ENCODE measurements around the gene KIF3A. TPM values are rescaled to one million over a fixed set of nuclear protein-coding genes. Genes with fewer than 3 reads are reported as not detected.

The KIF3A gene
- polyA plus RNA-seq, 4 donors = 0.54 to 4.7 (median 2.7) TPM

- 82 to 86% (median 83%) methylated on average over 2 of the region's 2 CpGs for WGBS, 3 donors
- Histone ChIP-seq H3K27ac (ENCODE audit: low read depth in 1 of 3, low read length in 2 of 3) (no peak overlapping the region), H3K4me1 (ENCODE audit: control insufficient read depth in 3 of 3, insufficient read depth in 2 of 3, low read depth in 1 of 3, low read length in 2 of 3) (peaks cover 0 to 10% (median 2%) of the 10 kb centered on the region in 3 donors), H3K4me3 (ENCODE audit: low read depth in 1 of 3, low read length in 3 of 3) (no peak overlapping the region), H3K36me3 (ENCODE audit: control insufficient read depth in 3 of 3, insufficient read depth in 2 of 3, low read depth in 1 of 3, low read length in 3 of 3) (peaks cover 0 to 7% (median 0%) of the 10 kb centered on the region in 3 donors), H3K27me3 (ENCODE audit: control insufficient read depth in 3 of 3, insufficient read depth in 3 of 3, low read length in 3 of 3) (peaks cover 0 to 4% (median 0%) of the 10 kb centered on the region in 3 donors), H3K9me3 (ENCODE audit: control insufficient read depth in 2 of 2, insufficient read depth in 1 of 2, low read depth in 1 of 2, low read length in 1 of 2) (no peaks in the 10 kb centered on the region)
- FAIRE-seq (no peak), DNase-seq (no peak)
Observed at GRCh38 chr5:132733499-132734148, 3.7 kb downstream of the KIF3A start.

GRCh38 chr5:132729896-132730295 is 7.5 kb downstream of the KIF3A start:
- Histone ChIP-seq H3K4me1 (ENCODE audit: control insufficient read depth in 3 of 3, insufficient read depth in 2 of 3, low read depth in 1 of 3, low read length in 2 of 3) (no peaks in the 10 kb centered on the region), H3K27me3 (ENCODE audit: control insufficient read depth in 3 of 3, insufficient read depth in 3 of 3, low read length in 3 of 3) (no peaks in the 10 kb centered on the region), H3K9me3 (ENCODE audit: control insufficient read depth in 2 of 2, insufficient read depth in 1 of 2, low read depth in 1 of 2, low read length in 1 of 2) (no peaks in the 10 kb centered on the region), H3K27ac (ENCODE audit: low read depth in 1 of 3, low read length in 2 of 3) (no peak overlapping the region), H3K36me3 (ENCODE audit: control insufficient read depth in 3 of 3, insufficient read depth in 2 of 3, low read depth in 1 of 3, low read length in 3 of 3) (peaks cover 0 to 7% (median 0%) of the 10 kb centered on the region in 3 donors), H3K4me3 (ENCODE audit: low read depth in 1 of 3, low read length in 3 of 3) (no peak overlapping the region)
- DNase-seq (no peak), FAIRE-seq (no peak)
- 95 to 96% (median 96%) methylated on average over 10 of the region's 10 CpGs for WGBS, 3 donors

GRCh38 chr5:132725745-132726144 is 11.6 kb downstream of the KIF3A start:
- no peak for FAIRE-seq
- Histone ChIP-seq H3K36me3 (ENCODE audit: control insufficient read depth in 3 of 3, insufficient read depth in 2 of 3, low read depth in 1 of 3, low read length in 3 of 3) (peaks cover 0 to 4% (median 0%) of the 10 kb centered on the region in 3 donors), H3K4me3 (ENCODE audit: low read depth in 1 of 3, low read length in 3 of 3) (no peak overlapping the region), H3K9me3 (ENCODE audit: control insufficient read depth in 2 of 2, insufficient read depth in 1 of 2, low read depth in 1 of 2, low read length in 1 of 2) (no peaks in the 10 kb centered on the region), H3K4me1 (ENCODE audit: control insufficient read depth in 3 of 3, insufficient read depth in 2 of 3, low read depth in 1 of 3, low read length in 2 of 3) (no peaks in the 10 kb centered on the region), H3K27ac (ENCODE audit: low read depth in 1 of 3, low read length in 2 of 3) (no peak overlapping the region), H3K27me3 (ENCODE audit: control insufficient read depth in 3 of 3, insufficient read depth in 3 of 3, low read length in 3 of 3) (no peaks in the 10 kb centered on the region)
- WGBS, 3 donors = 89 to 96% (median 96%) methylated on average over 2 of the region's 2 CpGs
- DNase-seq = no peak

- H3K4me3 ChIP-seq (ENCODE audit: low read depth in 1 of 3, low read length in 3 of 3) = no peak overlapping the region
- FAIRE-seq (no peak), DNase-seq (no peak)
- no peaks in the 10 kb centered on the region for H3K27me3 ChIP-seq (ENCODE audit: control insufficient read depth in 3 of 3, insufficient read depth in 3 of 3, low read length in 3 of 3)
- no peaks in the 10 kb centered on the region for H3K9me3 ChIP-seq (ENCODE audit: control insufficient read depth in 2 of 2, insufficient read depth in 1 of 2, low read depth in 1 of 2, low read length in 1 of 2)
- 95 to 96% (median 95%) methylated on average over 5 of the region's 5 CpGs for WGBS, 3 donors
- H3K27ac ChIP-seq (ENCODE audit: low read depth in 1 of 3, low read length in 2 of 3) = no peak overlapping the region
- H3K36me3 ChIP-seq (ENCODE audit: control insufficient read depth in 3 of 3, insufficient read depth in 2 of 3, low read depth in 1 of 3, low read length in 3 of 3) = peaks cover 0 to 5% (median 0%) of the 10 kb centered on the region in 3 donors
- H3K4me1 ChIP-seq (ENCODE audit: control insufficient read depth in 3 of 3, insufficient read depth in 2 of 3, low read depth in 1 of 3, low read length in 2 of 3) = no peaks in the 10 kb centered on the region
Observed at GRCh38 chr5:132718544-132719312, 18.6 kb downstream of the KIF3A start.

- FAIRE-seq (no peak), DNase-seq (peak; percentile 7 to 24)
- Histone ChIP-seq H3K27me3 (ENCODE audit: control insufficient read depth in 3 of 3, insufficient read depth in 3 of 3, low read length in 3 of 3) (no peaks in the 10 kb centered on the region), H3K27ac (ENCODE audit: low read depth in 1 of 3, low read length in 2 of 3) (no peak overlapping the region), H3K4me1 (ENCODE audit: control insufficient read depth in 3 of 3, insufficient read depth in 2 of 3, low read depth in 1 of 3, low read length in 2 of 3) (no peaks in the 10 kb centered on the region), H3K4me3 (ENCODE audit: low read depth in 1 of 3, low read length in 3 of 3) (no peak overlapping the region), H3K9me3 (ENCODE audit: control insufficient read depth in 2 of 2, insufficient read depth in 1 of 2, low read depth in 1 of 2, low read length in 1 of 2) (no peaks in the 10 kb centered on the region), H3K36me3 (ENCODE audit: control insufficient read depth in 3 of 3, insufficient read depth in 2 of 3, low read depth in 1 of 3, low read length in 3 of 3) (peaks cover 0 to 2% (median 0%) of the 10 kb centered on the region in 3 donors)
- 61 to 65% (median 61%) methylated on average over 11 of the region's 11 CpGs for WGBS, 3 donors
Observed at GRCh38 chr5:132714456-132715307, 22.7 kb downstream of the KIF3A start.

- H3K4me1 ChIP-seq (ENCODE audit: control insufficient read depth in 3 of 3, insufficient read depth in 2 of 3, low read depth in 1 of 3, low read length in 2 of 3) = no peaks in the 10 kb centered on the region
- no peak for DNase-seq
- no peak overlapping the region for H3K27ac ChIP-seq (ENCODE audit: low read depth in 1 of 3, low read length in 2 of 3)
- H3K36me3 ChIP-seq (ENCODE audit: control insufficient read depth in 3 of 3, insufficient read depth in 2 of 3, low read depth in 1 of 3, low read length in 3 of 3) = no peaks in the 10 kb centered on the region
- H3K4me3 ChIP-seq (ENCODE audit: low read depth in 1 of 3, low read length in 3 of 3) = no peak overlapping the region
- FAIRE-seq = no peak
- H3K27me3 ChIP-seq (ENCODE audit: control insufficient read depth in 3 of 3, insufficient read depth in 3 of 3, low read length in 3 of 3) = no peaks in the 10 kb centered on the region
- no peaks in the 10 kb centered on the region for H3K9me3 ChIP-seq (ENCODE audit: control insufficient read depth in 2 of 2, insufficient read depth in 1 of 2, low read depth in 1 of 2, low read length in 1 of 2)
Observed at GRCh38 chr5:132708645-132709044, 28.7 kb downstream of the KIF3A start.

GRCh38 chr5:132704875-132705274 is 32.5 kb downstream of the KIF3A start:
- H3K4me3 ChIP-seq (ENCODE audit: low read depth in 1 of 3, low read length in 3 of 3) = no peak overlapping the region
- FAIRE-seq = no peak
- H3K9me3 ChIP-seq (ENCODE audit: control insufficient read depth in 2 of 2, insufficient read depth in 1 of 2, low read depth in 1 of 2, low read length in 1 of 2) = no peaks in the 10 kb centered on the region
- H3K4me1 ChIP-seq (ENCODE audit: control insufficient read depth in 3 of 3, insufficient read depth in 2 of 3, low read depth in 1 of 3, low read length in 2 of 3) = no peaks in the 10 kb centered on the region
- no peaks in the 10 kb centered on the region for H3K36me3 ChIP-seq (ENCODE audit: control insufficient read depth in 3 of 3, insufficient read depth in 2 of 3, low read depth in 1 of 3, low read length in 3 of 3)
- H3K27me3 ChIP-seq (ENCODE audit: control insufficient read depth in 3 of 3, insufficient read depth in 3 of 3, low read length in 3 of 3) = no peaks in the 10 kb centered on the region
- 92 to 98% (median 96%) methylated on average over 1 of the region's 1 CpG for WGBS, 3 donors
- H3K27ac ChIP-seq (ENCODE audit: low read depth in 1 of 3, low read length in 2 of 3) = no peak overlapping the region
- no peak for DNase-seq

- no peaks in the 10 kb centered on the region for H3K9me3 ChIP-seq (ENCODE audit: control insufficient read depth in 2 of 2, insufficient read depth in 1 of 2, low read depth in 1 of 2, low read length in 1 of 2)
- H3K36me3 ChIP-seq (ENCODE audit: control insufficient read depth in 3 of 3, insufficient read depth in 2 of 3, low read depth in 1 of 3, low read length in 3 of 3) = peaks cover 0 to 7% (median 3%) of the 10 kb centered on the region in 3 donors
- FAIRE-seq (no peak), DNase-seq (no peak)
- no peak overlapping the region for H3K4me3 ChIP-seq (ENCODE audit: low read depth in 1 of 3, low read length in 3 of 3)
- no peaks in the 10 kb centered on the region for H3K27me3 ChIP-seq (ENCODE audit: control insufficient read depth in 3 of 3, insufficient read depth in 3 of 3, low read length in 3 of 3)
- 95 to 98% (median 96%) methylated on average over 4 of the region's 4 CpGs for WGBS, 3 donors
- no peaks in the 10 kb centered on the region for H3K4me1 ChIP-seq (ENCODE audit: control insufficient read depth in 3 of 3, insufficient read depth in 2 of 3, low read depth in 1 of 3, low read length in 2 of 3)
- no peak overlapping the region for H3K27ac ChIP-seq (ENCODE audit: low read depth in 1 of 3, low read length in 2 of 3)
Observed at GRCh38 chr5:132695956-132696355, 41.4 kb downstream of the KIF3A start.
